NT2/D1 (cell line): ENCODE data around the gene ZBTB24.
A peak's percentile ranks its signal among the peaks of the same experiment; 100 is the strongest.

Experiments
- DNase-seq: peaks from one replicate; pipeline ENCODE4 v3.0.0-alpha.2; 2011; ENCODE audit warnings: low read depth, low spot score
- H3K27me3 ChIP-seq: 2 replicates; pipeline ENCODE4 v1.6.0; 2011; ENCODE audit warnings: mild to moderate bottlenecking; ENCODE audit not compliant: insufficient read length, insufficient read depth
- H3K36me3 ChIP-seq: 2 replicates; pipeline ENCODE4 v1.6.1; 2011; ENCODE audit warnings: mild to moderate bottlenecking, low read length, mixed read lengths; ENCODE audit not compliant: insufficient read depth, insufficient read length
- H3K4me1 ChIP-seq: 2 replicates; pipeline ENCODE4 v1.5.1; 2011; ENCODE audit not compliant: insufficient read depth, insufficient read length
- H3K4me3 ChIP-seq: 2 replicates; pipeline ENCODE4 v1.5.1; 2011; ENCODE audit warnings: low read depth; ENCODE audit not compliant: insufficient read length
- H3K9ac ChIP-seq: 2 replicates; pipeline ENCODE4 v1.6.0; 2011; ENCODE audit warnings: low read depth; ENCODE audit not compliant: insufficient read length
- H3K9me3 ChIP-seq: 2 replicates; pipeline ENCODE4 v1.5.1; 2011; ENCODE audit warnings: mild to moderate bottlenecking, low read length; ENCODE audit not compliant: insufficient read depth
- SUZ12 ChIP-seq: IDR thresholded peaks from 2 replicates; pipeline ENCODE4 v1.6.1; 2011; ENCODE audit not compliant: insufficient read length, insufficient read depth; ENCODE audit errors: extremely low read depth
- YY1 ChIP-seq: IDR thresholded peaks from 2 replicates; pipeline ENCODE4 v1.6.1; 2011; ENCODE audit not compliant: insufficient read length, insufficient read depth
- ZNF274 ChIP-seq: IDR thresholded peaks from 2 replicates; pipeline ENCODE4 v1.6.1; 2011; ENCODE audit warnings: mild to moderate bottlenecking, low read depth, low read length

ZBTB24 gene

DNA sequence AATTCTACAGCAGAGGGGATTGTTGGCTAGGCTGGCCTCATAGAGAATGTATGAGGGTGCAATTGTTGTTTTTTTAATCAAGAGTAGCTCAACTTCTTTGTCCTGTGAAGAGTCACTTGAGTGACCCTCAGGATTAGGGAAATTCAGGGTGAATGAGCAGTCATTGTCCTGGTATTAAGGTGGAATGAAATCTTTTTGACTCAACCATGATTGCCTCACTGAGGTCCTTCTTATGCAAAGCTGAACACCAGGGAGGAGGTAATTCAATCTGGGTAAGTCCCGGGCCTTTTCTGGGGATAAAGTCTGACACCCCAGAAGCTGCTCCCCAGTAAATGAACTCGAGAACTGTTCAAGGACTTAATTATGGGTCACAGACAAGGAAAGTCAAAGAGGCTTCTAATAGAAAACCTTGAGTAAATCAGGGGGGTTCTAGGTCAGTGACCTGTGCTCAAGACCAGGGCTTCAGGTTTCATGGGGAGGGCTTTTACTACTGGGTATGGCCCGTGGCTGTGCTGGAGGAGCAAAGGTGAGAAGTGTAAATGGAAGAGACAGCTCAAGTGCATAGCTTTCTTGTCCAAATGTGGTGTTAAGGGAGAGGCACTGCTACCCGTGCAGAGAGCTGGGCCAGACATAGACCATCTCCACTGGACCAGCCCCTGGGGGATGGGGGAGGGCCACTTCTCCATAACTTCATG, 25.3 kb upstream of the ZBTB24 start:
- Histone ChIP-seq H3K36me3 (no peaks in the 10 kb centered on the region), H3K9me3 (peaks cover 30% of the 10 kb centered on the region), H3K9ac (no peak overlapping the region), H3K4me3 (no peak overlapping the region), H3K4me1 (peaks cover 2% of the 10 kb centered on the region), H3K27me3 (no peaks in the 10 kb centered on the region)
- TF ChIP-seq SUZ12 = no peak
- TF ChIP-seq YY1 = no peak
- TF ChIP-seq ZNF274 = no peak
- peak; percentile 79 for DNase-seq

DNA sequence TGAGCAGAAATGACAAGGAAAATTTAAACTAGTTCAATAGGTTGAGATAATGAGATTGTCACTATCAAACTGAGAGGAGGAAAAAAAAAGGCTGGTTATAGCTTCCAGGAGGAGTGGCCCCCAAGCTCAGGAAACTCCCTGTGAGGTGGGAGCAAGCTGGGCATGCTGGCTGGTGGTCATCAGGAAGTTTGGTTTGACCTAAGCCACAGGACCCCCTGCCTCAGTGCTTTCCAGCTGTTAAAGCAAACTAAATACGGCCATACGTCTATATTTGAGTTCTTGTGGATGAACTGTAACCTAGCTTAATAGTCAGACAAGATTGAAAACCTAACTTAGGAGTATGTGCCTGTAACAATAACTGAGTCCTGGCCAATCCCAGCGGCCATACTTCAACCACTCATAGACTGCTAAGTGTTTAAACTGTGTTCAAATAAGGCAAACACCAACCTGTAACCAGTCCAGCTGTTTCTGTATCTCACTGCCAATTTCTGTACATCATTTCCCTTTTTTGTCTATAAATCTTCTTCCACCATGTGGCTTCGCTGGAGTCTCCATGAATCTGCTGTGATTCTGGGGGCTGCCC, 24.6 kb upstream of the ZBTB24 start:
- peaks cover 25% of the 10 kb centered on the region for H3K9me3 ChIP-seq
- no peak for DNase-seq
- no peaks in the 10 kb centered on the region for H3K27me3 ChIP-seq
- no peaks in the 10 kb centered on the region for H3K36me3 ChIP-seq
- H3K9ac ChIP-seq = no peak overlapping the region
- H3K4me3 ChIP-seq = no peak overlapping the region
- peaks cover 2% of the 10 kb centered on the region for H3K4me1 ChIP-seq
- TF ChIP-seq ZNF274 (no peak), YY1 (no peak), SUZ12 (no peak)

GRCh38 chr6:109506841-109507240, 23.8 kb upstream of the ZBTB24 start:
- Histone ChIP-seq H3K9me3 (peaks cover 21% of the 10 kb centered on the region), H3K27me3 (no peaks in the 10 kb centered on the region), H3K36me3 (no peaks in the 10 kb centered on the region), H3K4me1 (peaks cover 2% of the 10 kb centered on the region), H3K9ac (no peak overlapping the region), H3K4me3 (no peak overlapping the region)
- no peak for DNase-seq
- no peak for TF ChIP-seq ZNF274
- TF ChIP-seq SUZ12 = no peak
- no peak for TF ChIP-seq YY1

GRCh38 chr6:109506314-109506713, 23.3 kb upstream of the ZBTB24 start:
- Histone ChIP-seq H3K9me3 (peaks cover 16% of the 10 kb centered on the region), H3K4me1 (peaks cover 2% of the 10 kb centered on the region)

DNA sequence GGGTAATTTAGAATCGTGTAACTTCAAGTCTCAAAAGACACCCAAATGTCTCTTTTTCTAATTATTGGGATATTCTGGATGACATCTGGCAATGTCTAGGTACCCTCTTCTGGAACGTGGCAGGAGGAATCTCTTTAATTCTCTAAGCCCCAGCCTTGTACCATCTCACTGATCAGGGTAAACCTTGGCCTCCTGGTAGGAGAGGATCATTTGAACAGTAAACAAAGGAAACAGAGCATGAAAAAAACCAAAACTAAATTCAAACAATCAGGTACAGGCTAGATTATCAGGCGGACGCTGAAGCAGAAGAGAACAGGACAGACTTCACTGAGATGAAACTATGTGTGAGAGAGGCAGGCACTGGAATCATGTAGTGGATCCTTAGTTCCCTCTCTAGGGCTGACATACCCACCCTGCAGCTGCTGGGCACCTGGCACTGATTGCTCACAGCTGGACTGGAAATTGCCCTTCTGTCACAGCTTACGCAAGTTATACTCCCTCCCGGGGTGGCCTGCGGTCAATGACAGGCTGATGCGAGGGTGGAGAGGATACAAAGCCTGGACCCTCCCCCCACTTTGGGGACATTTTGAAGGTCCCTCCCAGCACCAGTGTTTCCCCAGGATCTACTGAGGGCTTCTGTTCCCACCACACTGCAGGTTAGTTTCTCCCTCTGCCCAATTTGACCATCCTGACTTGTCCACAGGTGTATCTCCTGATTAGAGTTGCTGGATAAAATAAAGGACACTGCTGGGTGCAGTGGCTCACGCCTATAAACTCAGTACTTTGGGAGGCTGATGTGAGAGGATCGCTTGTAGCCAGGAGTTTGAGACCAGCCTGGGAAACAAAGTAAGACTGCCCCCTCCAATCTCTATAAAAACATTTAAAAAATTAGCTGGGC, 20.6 kb upstream of the ZBTB24 start:
- Histone ChIP-seq H3K27me3 (no peaks in the 10 kb centered on the region), H3K4me3 (no peak overlapping the region), H3K4me1 (peaks cover 2% of the 10 kb centered on the region), H3K9me3 (no peaks in the 10 kb centered on the region), H3K36me3 (no peaks in the 10 kb centered on the region), H3K9ac (no peak overlapping the region)
- no peak for DNase-seq
- no peak for TF ChIP-seq SUZ12
- TF ChIP-seq ZNF274 = no peak
- no peak for TF ChIP-seq YY1

More at GRCh38 chr6:109506314-109506713, 23.3 kb upstream of the ZBTB24 start:
- TF ChIP-seq YY1 = no peak
- TF ChIP-seq SUZ12 = no peak
- no peak for TF ChIP-seq ZNF274
- DNase-seq = no peak
- Histone ChIP-seq H3K27me3 (no peaks in the 10 kb centered on the region), H3K9ac (no peak overlapping the region), H3K4me3 (no peak overlapping the region), H3K36me3 (no peaks in the 10 kb centered on the region)

DNA sequence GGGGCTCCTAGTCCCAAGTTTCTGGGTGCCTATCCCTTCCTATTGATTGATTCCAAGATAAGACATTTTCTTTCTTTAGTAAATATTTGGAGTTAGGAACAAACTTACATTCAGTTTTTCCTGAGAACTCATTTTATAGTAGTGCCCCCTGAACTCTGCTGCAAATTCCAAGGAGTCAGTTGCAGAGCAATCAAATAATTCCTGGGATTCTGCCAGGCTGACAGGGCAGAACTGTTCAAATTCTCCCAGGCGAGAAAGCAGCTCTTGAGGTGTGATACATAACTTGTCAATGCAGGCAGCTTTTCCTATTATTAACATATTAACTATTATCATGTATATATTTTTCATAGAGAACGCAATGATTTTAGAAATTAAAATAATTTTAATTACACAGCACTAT, 15.9 kb upstream of the ZBTB24 start:
- H3K9me3 ChIP-seq = no peaks in the 10 kb centered on the region
- no peaks in the 10 kb centered on the region for H3K4me1 ChIP-seq
- H3K36me3 ChIP-seq = no peaks in the 10 kb centered on the region
- H3K4me3 ChIP-seq = no peak overlapping the region
- H3K27me3 ChIP-seq = no peaks in the 10 kb centered on the region
- TF ChIP-seq ZNF274 (no peak), YY1 (no peak), SUZ12 (no peak)
- H3K9ac ChIP-seq = no peak overlapping the region
- DNase-seq = no peak

DNA sequence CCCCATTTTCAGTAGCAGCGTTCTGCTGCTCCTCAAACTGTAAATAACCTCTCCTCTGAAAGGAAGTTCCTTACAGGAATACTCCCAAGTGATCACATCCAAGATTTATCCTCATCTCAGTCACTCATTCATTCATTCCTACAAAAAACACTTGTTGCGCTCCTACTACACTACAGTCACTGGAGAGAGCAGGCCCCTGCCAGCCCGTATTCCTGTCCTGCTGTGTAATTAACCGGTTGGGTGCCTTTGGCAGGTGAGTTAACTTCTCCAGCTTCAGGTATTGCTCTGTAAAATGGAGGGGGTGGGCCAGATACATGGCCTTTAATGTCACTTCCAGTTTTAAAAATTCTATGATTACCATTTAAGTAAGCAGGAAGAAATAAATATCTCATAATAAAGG, 15.0 kb upstream of the ZBTB24 start:
- Histone ChIP-seq H3K9me3 (no peaks in the 10 kb centered on the region), H3K36me3 (no peaks in the 10 kb centered on the region), H3K27me3 (no peaks in the 10 kb centered on the region), H3K9ac (no peak overlapping the region), H3K4me3 (no peak overlapping the region), H3K4me1 (no peaks in the 10 kb centered on the region)
- no peak for TF ChIP-seq YY1
- no peak for TF ChIP-seq ZNF274
- no peak for TF ChIP-seq SUZ12
- no peak for DNase-seq
